ENCODE data around the gene MUC20.
"Not testable (repeated sequence)": the region's sequence is repeated elsewhere in the genome, so short reads cannot be mapped to it uniquely, and the experiment has no call there.

MUC20 gene

GRCh38 chr3:195757438-195757770 is 36.6 kb downstream of the MUC20 start:
- DNase-seq = no peak

GRCh38 chr3:195757827-195758226 is 37.0 kb downstream of the MUC20 start:
- DNase-seq = no peak

DNA sequence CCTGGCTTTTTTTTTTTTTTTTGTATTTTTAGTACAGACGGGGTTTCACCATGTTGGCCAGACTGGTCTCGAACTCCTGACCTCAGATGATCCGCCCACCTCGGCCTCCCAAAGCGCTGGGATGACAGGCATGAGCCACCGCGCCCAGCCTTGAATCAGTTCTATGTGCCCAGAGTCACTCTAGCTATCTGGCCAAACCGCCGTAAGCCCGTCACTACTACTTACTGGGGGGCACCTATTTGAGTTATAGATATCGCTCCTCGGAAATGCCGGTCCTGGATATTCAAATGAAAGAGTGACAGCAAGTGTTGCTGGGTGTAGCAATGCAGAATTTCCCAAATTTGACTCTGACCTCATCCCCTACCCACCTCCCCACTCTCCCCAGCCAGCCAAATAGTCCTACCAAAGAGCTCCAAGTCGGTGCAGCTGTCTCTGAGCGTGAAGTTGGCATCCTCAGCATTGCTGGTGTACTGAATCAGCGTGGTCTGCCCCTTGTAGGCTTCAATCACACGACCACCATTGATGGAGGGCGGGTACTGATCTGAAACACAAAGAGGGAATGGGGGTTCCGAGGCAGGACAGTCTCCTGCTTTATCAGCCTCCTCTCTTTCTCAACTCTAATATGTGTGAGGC is 38.1 kb downstream of the MUC20 start:
- no peak for DNase-seq

- no peak for DNase-seq
Measured at GRCh38 chr3:195760345-195761122, 39.8 kb downstream of the MUC20 start.

- DNase-seq = no peak
Measured at GRCh38 chr3:195761123-195761566, 40.4 kb downstream of the MUC20 start.

DNA sequence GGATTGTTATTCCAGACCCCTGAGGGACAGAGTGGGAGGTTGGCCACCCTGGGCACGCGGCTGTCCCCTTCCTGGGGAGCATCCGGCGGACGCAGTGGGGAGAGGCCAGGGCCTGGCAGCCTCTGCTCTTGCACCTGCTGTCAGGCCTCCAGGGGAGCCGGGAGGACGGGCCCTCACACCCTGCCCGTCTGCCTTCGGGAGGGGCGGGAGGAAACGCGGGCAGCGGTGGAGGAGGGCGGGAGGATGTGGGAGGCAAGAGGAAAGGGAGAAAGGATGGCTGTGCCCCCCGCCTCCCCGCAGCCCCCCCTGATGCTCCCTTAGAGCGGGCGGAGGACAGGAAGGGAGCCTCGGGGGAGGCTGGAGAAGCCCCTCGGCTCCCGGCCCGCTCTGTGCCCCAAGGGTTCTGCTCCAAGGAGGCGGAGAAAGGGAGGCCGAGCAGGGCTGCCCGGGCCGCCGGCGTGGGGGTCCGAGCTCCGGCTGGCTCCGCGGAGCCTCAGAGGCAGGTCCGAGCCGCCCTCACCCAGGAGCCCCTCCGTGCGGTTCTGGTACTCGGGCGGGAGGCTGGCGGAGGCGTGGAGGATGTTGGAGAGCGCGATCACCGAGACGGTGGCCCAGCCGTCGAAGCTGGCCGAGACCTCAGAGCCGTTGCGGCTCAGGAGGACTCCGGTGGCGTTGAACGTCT is 40.9 kb downstream of the MUC20 start:
- DNase-seq = no peak

GRCh38 chr3:195762249-195762585 is 41.4 kb downstream of the MUC20 start:
- no peak for DNase-seq

GRCh38 chr3:195762611-195763010 is 41.8 kb downstream of the MUC20 start:
- DNase-seq = no peak

GRCh38 chr3:195763076-195763830 is 42.5 kb downstream of the MUC20 start:
- peak; percentile 80 for DNase-seq

DNA sequence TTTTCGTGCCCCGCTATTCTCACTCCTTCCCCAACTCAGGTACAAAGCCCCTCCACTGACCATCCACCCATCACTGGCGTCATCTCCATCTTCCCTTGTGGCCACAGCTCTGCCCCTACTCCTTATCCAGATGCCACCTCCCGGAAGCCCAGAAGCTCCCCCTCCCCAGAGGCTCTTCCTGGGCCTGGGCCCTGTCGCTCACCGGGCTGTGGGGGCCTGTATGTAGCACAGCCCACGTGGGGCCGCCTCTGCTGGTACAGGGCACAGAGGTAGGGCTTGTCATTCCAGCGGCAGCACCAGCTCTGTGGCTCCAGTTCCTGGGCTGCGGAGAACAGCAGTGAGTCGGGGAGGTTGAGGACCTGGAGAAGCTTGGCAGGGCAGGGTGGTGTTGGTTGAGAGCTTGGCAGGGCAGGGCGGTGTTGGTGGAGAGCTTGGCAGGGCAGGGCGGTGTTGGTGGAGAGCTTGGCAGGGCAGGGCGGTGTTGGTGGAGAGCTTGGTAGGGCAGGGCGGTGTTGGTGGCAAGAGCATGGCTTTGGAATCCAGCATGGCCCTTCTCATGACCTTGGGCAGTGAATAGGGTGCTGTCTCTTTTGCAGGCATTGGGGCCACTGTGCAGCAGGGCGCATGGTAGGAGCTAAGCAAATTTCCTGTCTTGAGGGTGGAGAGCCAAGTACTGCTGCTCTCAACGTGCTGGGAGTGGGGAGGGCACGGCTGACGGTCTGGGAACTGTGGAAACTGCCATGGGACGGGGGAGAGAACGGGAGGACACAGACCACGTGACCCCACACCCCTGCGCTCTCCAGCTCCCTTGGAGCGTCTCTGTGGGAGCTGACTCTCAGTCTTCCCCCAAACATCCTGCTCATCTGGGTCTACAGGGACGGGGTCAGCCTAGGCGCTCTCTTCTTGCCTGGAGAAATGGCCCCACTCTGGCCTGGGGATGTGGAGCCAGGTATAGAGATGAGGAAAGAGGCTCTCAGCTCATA is 43.4 kb downstream of the MUC20 start:
- DNase-seq = no peak

DNA sequence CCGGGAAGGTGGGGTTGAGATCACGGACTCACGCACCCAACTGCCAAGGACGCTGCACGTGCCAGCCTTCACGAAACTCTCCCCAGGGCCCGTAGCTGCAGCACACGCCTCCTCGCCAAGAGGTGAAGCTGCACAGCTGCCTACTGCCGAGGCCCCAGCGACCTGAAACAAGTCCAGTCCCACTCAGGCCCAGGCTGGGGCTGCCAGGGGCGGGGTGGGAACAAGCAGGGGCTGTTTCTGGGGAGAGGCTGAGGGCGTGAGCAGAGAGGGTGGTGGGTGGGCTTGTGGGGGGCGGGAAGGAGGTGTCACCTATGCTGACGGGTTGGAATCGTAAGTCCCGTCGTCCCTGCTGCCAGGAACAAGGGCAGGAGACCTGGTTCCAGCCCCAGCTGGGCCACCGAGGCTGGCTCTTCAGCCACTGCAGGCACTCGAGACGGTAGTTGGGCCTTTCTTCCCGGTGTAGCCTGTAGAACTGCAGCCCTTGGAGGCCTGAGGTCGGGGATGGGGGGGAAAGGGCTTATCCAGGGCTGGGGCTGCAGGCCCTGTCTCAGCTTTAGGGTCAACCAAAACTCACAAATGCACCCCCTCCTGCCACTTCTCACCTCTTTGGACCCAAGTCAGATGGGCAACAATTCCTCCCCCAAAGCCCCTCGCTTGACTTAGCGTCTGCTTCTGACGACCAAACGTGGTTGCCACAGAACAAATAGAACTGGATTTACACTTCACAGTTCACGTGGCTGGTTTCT is 44.4 kb downstream of the MUC20 start:
- DNase-seq = no peak

DNA sequence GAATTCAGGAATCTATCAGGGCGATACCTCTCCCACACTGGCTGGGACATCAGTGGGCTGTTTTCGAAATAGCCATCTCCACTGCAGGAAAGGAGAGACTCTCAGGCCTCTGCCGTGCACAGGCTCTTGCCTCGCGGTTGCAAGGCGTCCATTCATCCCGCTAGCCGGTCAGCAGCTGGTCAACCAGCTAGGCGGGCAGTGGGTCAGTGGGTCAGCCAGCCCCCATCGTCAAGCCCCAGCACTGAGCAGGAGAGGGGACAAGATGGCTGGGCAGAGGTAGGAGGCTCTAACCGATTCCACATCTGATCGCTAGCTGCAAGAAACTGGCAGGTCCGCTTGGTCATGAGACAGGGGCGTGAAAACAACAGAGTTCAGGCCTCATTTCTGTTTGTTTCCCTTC is 45.9 kb downstream of the MUC20 start:
- no peak for DNase-seq

- DNase-seq = no peak
Measured at GRCh38 chr3:195767792-195768191, 47.0 kb downstream of the MUC20 start.

DNA sequence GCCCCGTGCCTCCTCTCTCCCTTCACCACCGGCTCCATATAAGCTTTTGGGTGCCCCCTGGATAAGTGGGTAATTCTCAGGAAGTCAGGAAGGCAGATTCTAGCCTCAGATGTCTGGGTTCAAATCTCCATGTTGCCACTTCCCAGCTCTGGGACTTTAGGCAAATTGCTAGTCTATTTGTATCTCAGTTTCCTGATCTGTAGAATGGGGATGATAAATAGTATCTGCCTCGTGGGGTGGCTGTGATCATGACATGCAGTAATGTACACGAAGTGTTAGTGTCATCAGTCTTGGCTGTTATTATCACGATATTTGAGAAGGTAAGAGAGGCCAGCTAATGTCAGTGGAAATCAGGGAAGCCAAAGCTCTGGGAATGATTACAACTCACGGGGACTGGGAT is 47.6 kb downstream of the MUC20 start:
- no peak for DNase-seq

GRCh38 chr3:195768831-195769303 is 48.1 kb downstream of the MUC20 start:
- DNase-seq = no peak

GRCh38 chr3:195769551-195769950 is 48.8 kb downstream of the MUC20 start:
- DNase-seq = no peak

DNA sequence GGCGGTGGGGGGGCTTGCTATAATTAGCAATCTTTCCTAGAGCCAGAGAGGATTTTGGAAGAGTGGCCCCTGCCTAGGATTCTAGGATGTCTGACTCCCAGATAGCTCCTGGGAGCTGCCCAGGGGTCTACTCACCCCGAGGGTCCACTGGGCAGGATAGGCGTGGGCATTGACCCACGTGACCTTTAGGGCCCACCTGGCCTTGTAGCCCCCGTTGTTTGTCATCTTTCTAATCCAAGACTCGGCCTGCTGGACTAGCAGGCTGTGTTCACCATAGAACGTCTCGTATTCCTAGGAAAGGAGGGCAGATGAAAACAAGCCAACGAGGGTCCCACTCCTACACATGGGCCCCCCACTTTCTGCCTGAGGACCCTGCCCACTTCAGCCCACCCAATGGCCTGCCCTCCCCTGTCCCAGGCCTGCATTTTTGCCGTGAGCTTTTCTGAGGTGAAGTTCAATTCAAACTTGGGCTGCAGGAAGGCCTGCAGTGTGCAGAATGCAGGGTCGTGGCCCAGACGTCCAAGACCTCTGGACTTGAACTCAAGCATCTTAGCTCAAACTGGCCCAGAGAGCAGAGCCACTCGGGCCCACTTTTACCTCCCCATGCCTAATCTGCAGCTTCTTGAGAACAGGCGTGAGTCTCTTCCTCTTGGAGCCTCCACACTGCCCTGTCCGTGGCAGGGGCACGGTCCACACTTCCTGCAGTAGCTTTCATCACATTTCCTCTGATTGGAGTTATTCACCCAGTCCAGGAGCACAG is 49.5 kb downstream of the MUC20 start:
- no peak for DNase-seq

- not testable (repeated sequence) for DNase-seq
Measured at GRCh38 chr3:195770841-195771645, 50.3 kb downstream of the MUC20 start.

DNA sequence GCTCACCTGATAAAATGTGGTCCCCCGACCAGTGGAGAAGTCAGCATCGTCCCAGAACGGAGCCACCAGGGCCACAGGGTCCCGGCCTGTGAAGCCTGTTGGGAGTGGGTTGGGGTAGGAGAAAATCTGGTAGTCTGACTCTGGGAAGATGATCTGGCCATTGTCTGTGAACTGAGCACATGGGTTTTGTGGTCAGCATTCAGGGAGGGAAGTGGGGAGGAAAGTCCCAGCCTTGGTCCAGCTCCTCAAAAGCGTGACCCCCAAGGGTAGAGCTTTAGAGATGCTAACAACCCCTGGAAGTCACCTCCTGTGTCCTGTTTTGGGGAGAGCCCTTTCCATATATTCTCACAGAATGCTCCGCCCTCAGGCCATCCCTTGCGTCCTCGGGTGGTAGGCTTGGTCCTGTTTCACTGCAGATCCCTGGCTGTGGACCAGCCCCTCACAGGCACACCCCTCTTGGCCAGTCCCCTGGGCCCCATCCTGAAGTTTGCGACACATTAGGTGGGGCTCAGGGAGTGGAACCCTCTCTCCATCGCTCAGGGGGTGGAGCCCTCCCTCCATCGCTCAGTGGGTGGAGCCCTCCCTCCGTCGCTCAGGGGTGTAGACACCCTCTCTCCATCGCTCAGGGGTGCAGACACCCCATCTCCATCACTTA is 51.0 kb downstream of the MUC20 start:
- no peak for DNase-seq

Data from NCI-H82 (cell line).